CD4-positive, alpha-beta memory T cell (primary cell): ENCODE results near the gene IKBIP. TPM values are rescaled to one million over a fixed set of nuclear protein-coding genes. Genes with fewer than 3 reads are reported as not detected.
A peak's percentile ranks its signal among the peaks of the same experiment; 100 is the strongest.

Source experiments
- CTCF ChIA-PET: fragments of 350-600 bp; sonication (Branson Sonifier 250); formaldehyde crosslinking; loops from one replicate; lab custom pipeline; 2021; ENCODE audit warnings: inconsistent platforms; ENCODE audit not compliant: partially characterized antibody; lab: Charles Lee
- POLR2A ChIA-PET: fragments of 350-600 bp; sonication (Branson Sonifier 250); formaldehyde crosslinking; loops from one replicate; lab custom pipeline; 2021; ENCODE audit not compliant: partially characterized antibody; lab: Charles Lee
- DNase-seq, 5 donors: peaks; one replicate each; pipeline versions ENCODE4 v3.0.0 to v3.0.0-alpha.2; 2020 to 2022; ENCODE audit warnings: mixed read lengths in 1 of 5
- H3K27ac ChIP-seq: one replicate; pipeline ENCODE4 v1.7.0; 2013; ENCODE audit warnings: low read depth, low read length
- H3K27me3 ChIP-seq: 2 replicates; pipeline ENCODE4 v1.7.0; 2013; ENCODE audit warnings: mild to moderate bottlenecking, low read length, moderate library complexity; ENCODE audit not compliant: insufficient read depth
- H3K36me3 ChIP-seq: 2 replicates; pipeline ENCODE4 v1.7.0; 2013; ENCODE audit warnings: mild to moderate bottlenecking, low read length, moderate library complexity; ENCODE audit not compliant: insufficient read depth
- H3K4me1 ChIP-seq: 2 replicates; pipeline ENCODE4 v1.7.0; 2013; ENCODE audit warnings: mild to moderate bottlenecking, low read length, moderate library complexity; ENCODE audit not compliant: insufficient read depth
- H3K4me3 ChIP-seq, 2 donors: one replicate each; pipeline ENCODE4 v1.7.0; 2013; ENCODE audit warnings: low read length in 2 of 2, mild to moderate bottlenecking in 1 of 2
- H3K9me3 ChIP-seq, 2 donors: one replicate each; pipeline ENCODE4 v1.7.0; 2013; ENCODE audit warnings: low read length in 2 of 2, control low read depth in 1 of 2; ENCODE audit not compliant: control insufficient read depth in 1 of 2
- H3K27ac Mint-ChIP-seq, 7 donors: one replicate each; pipeline ENCODE4 v1.8.0; 2020 to 2021; ENCODE audit warnings: mixed read lengths in 7 of 7, mild to moderate bottlenecking in 6 of 7, inconsistent platforms in 3 of 7, moderate library complexity in 3 of 7
- H3K27me3 Mint-ChIP-seq, 2 donors: one replicate each; pipeline ENCODE4 v1.8.0; 2020 to 2021; ENCODE audit warnings: mixed read lengths in 2 of 2
- H3K36me3 Mint-ChIP-seq, 2 donors: one replicate each; pipeline ENCODE4 v1.8.0; 2020 to 2021; ENCODE audit warnings: mixed read lengths in 2 of 2, inconsistent platforms in 1 of 2, mild to moderate bottlenecking in 1 of 2
- H3K4me1 Mint-ChIP-seq, 4 donors: one replicate each; pipeline ENCODE4 v1.8.0; 2020 to 2021; ENCODE audit warnings: mixed read lengths in 4 of 4, mild to moderate bottlenecking in 1 of 4
- H3K4me3 Mint-ChIP-seq, 8 donors: one replicate each; pipeline ENCODE4 v1.8.0; 2020 to 2021; ENCODE audit warnings: mixed read lengths in 8 of 8, mild to moderate bottlenecking in 7 of 8, moderate library complexity in 6 of 8, inconsistent platforms in 3 of 8
- H3K9me3 Mint-ChIP-seq, 8 donors: one replicate each; pipeline ENCODE4 v1.8.0; 2020 to 2021; ENCODE audit warnings: mixed read lengths in 8 of 8, mild to moderate bottlenecking in 5 of 8, inconsistent platforms in 3 of 8, moderate library complexity in 1 of 8
- intact Hi-C: fragments of 100-400 bp; cut with micrococcal nuclease; formaldehyde crosslinking; loops from one replicate; pipeline ENCODE4 v1.15.1; 2023
- polyA plus RNA-seq, 2 donors: library from polyadenylated mRNA; unstranded; fragments of 300-500 nt; fragmentation: Illumina TruSeq; gene quantifications; one replicate each; pipeline ENCODE4 v1.2.3, GENCODE V29; 2021
- total RNA-seq, 2 experiments: library from RNA; stranded (reverse); gene quantifications; one replicate each; pipeline ENCODE4 v1.2.3, GENCODE V29; 2021

Gene IKBIP
- total and polyA plus RNA-seq, 4 experiments from 2014 or later: 6.5 to 8.2 (median 7.6) TPM

- CTCF ChIA-PET: interaction anchor here (1.3 kb wide), 1 partner anchor 28 kb away, joined by 3 read pairs; no protein-coding TSS in a partner anchor
- Mint-ChIP-seq H3K27me3 (no peaks in the 10 kb centered on the region), H3K9me3 (no peaks in the 10 kb centered on the region), H3K27ac (peak overlapping the region in 1 of 7 donors; percentile 29), H3K36me3 (peaks cover 41 to 58% of the 10 kb centered on the region in 2 donors), H3K4me1 (peaks cover 0 to 5% (median 0%) of the 10 kb centered on the region in 4 donors), H3K4me3 (no peak overlapping the region)
- DNase-seq: no peak
- H3K36me3 ChIP-seq: peaks cover 30% of the 10 kb centered on the region
- no peaks in the 10 kb centered on the region for H3K27me3 ChIP-seq
- H3K27ac ChIP-seq: no peak overlapping the region
- intact Hi-C loops: no loop called here
- no peaks in the 10 kb centered on the region for H3K9me3 ChIP-seq
- POLR2A ChIA-PET: no interaction called here
- H3K4me3 ChIP-seq: no peak overlapping the region
- H3K4me1 ChIP-seq: no peaks in the 10 kb centered on the region
Observed at GRCh38 chr12:98678236-98678945, 33.8 kb upstream of the IKBIP start.

GRCh38 chr12:98674841-98675240, 30.3 kb upstream of the IKBIP start:
- ChIA-PET CTCF (interaction anchor here (0.6 to 1.2 kb wide), 2 partner anchors 108 to 138 kb away, joined by 3 to 5 read pairs; no protein-coding TSS in a partner anchor), POLR2A (interaction anchor here (0.9 kb wide), 1 partner anchor 9 kb away, joined by 4 read pairs; no protein-coding TSS in a partner anchor)
- H3K4me1 Mint-ChIP-seq: peaks cover 0 to 7% (median 3%) of the 10 kb centered on the region in 4 donors
- H3K27me3 Mint-ChIP-seq: no peaks in the 10 kb centered on the region
- Histone ChIP-seq H3K9me3 (no peaks in the 10 kb centered on the region), H3K27me3 (no peaks in the 10 kb centered on the region), H3K4me1 (no peaks in the 10 kb centered on the region), H3K4me3 (no peak overlapping the region), H3K36me3 (peaks cover 1% of the 10 kb centered on the region), H3K27ac (no peak overlapping the region)
- peaks cover 0 to 4% (median 0%) of the 10 kb centered on the region in 8 donors for H3K9me3 Mint-ChIP-seq
- peaks cover 35 to 48% of the 10 kb centered on the region in 2 donors for H3K36me3 Mint-ChIP-seq
- intact Hi-C loops: no loop called here
- H3K27ac Mint-ChIP-seq: no peak overlapping the region
- H3K4me3 Mint-ChIP-seq: no peak overlapping the region
- DNase-seq: no peak

- H3K36me3 Mint-ChIP-seq: peaks cover 48 to 55% of the 10 kb centered on the region in 2 donors
Observed at GRCh38 chr12:98671459-98671858, 26.9 kb upstream of the IKBIP start.

DNA sequence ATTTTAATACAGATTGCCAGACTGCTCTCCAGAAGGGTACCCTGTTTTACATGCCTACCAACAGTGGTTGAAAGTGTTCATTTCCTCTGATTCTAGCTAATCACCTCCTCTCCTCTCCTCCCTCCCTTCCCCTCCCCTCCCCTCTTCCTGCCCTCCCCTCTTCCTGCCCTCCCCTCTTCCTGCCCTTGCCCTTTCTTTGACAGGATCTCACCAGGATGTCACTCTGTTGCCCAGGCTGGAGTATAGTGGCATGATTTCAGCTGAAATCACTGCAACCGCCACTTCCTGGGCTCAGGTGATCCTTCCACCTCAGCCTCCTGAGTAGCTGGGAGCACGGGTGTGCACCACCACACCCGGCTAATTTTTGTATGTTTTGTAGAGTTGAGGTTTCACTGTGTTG, 25.2 kb upstream of the IKBIP start:
- Mint-ChIP-seq H3K9me3 (peaks cover 0 to 4% (median 0%) of the 10 kb centered on the region in 8 donors), H3K4me1 (peaks cover 6 to 8% (median 6%) of the 10 kb centered on the region in 4 donors), H3K36me3 (peaks cover 60 to 63% of the 10 kb centered on the region in 2 donors), H3K4me3 (peak overlapping the region in 1 of 8 donors; percentile 24), H3K27me3 (no peaks in the 10 kb centered on the region), H3K27ac (peak overlapping the region in 1 of 7 donors; percentile 27)
- H3K4me3 ChIP-seq: no peak overlapping the region
- DNase-seq: no peak
- peaks cover 28% of the 10 kb centered on the region for H3K36me3 ChIP-seq
- H3K9me3 ChIP-seq: no peaks in the 10 kb centered on the region
- ChIA-PET POLR2A (no interaction called here), CTCF (no interaction called here)
- no peaks in the 10 kb centered on the region for H3K27me3 ChIP-seq
- intact Hi-C loops: no loop called here
- no peak overlapping the region for H3K27ac ChIP-seq
- no peaks in the 10 kb centered on the region for H3K4me1 ChIP-seq

More at GRCh38 chr12:98671459-98671858, 26.9 kb upstream of the IKBIP start:
- Mint-ChIP-seq H3K27me3 (no peaks in the 10 kb centered on the region), H3K27ac (peak overlapping the region in 2 of 7 donors; percentile 1 to 42), H3K4me1 (peaks cover 6 to 10% (median 6%) of the 10 kb centered on the region in 4 donors), H3K9me3 (peaks cover 0 to 4% (median 0%) of the 10 kb centered on the region in 8 donors), H3K4me3 (no peak overlapping the region)
- no peak for DNase-seq
- H3K9me3 ChIP-seq: no peaks in the 10 kb centered on the region
- no peak overlapping the region for H3K27ac ChIP-seq
- H3K27me3 ChIP-seq: no peaks in the 10 kb centered on the region
- CTCF ChIA-PET: no interaction called here
- peaks cover 17% of the 10 kb centered on the region for H3K36me3 ChIP-seq
- no peak overlapping the region for H3K4me3 ChIP-seq
- POLR2A ChIA-PET: no interaction called here
- no peaks in the 10 kb centered on the region for H3K4me1 ChIP-seq
- intact Hi-C loops: no loop called here

- Mint-ChIP-seq H3K27me3 (no peaks in the 10 kb centered on the region), H3K27ac (no peak overlapping the region), H3K4me3 (no peak overlapping the region), H3K4me1 (peaks cover 9 to 10% (median 10%) of the 10 kb centered on the region in 4 donors), H3K9me3 (no peaks in the 10 kb centered on the region), H3K36me3 (peaks cover 39 to 61% of the 10 kb centered on the region in 2 donors)
- ChIA-PET CTCF (no interaction called here), POLR2A (no interaction called here)
- Histone ChIP-seq H3K9me3 (no peaks in the 10 kb centered on the region), H3K27me3 (no peaks in the 10 kb centered on the region), H3K4me3 (no peak overlapping the region), H3K27ac (no peak overlapping the region), H3K4me1 (peaks cover 7% of the 10 kb centered on the region), H3K36me3 (peaks cover 11% of the 10 kb centered on the region)
- intact Hi-C loops: no loop called here
- no peak for DNase-seq
Observed at GRCh38 chr12:98660521-98660920, 15.9 kb upstream of the IKBIP start.

- Mint-ChIP-seq H3K4me1 (peaks cover 13 to 16% (median 14%) of the 10 kb centered on the region in 4 donors), H3K9me3 (no peaks in the 10 kb centered on the region), H3K36me3 (peaks cover 27 to 48% of the 10 kb centered on the region in 2 donors), H3K27me3 (no peaks in the 10 kb centered on the region), H3K4me3 (no peak overlapping the region), H3K27ac (peak overlapping the region in 6 of 7 donors; percentile 7 to 68 (median 35))
- ChIA-PET POLR2A (no interaction called here), CTCF (interaction anchor here (1.4 to 1.7 kb wide), 3 partner anchors 11 to 91 kb away, joined by 3 to 5 read pairs (median 3); no protein-coding TSS in a partner anchor)
- DNase-seq: no peak
- Histone ChIP-seq H3K36me3 (peaks cover 7% of the 10 kb centered on the region), H3K4me1 (peaks cover 7% of the 10 kb centered on the region), H3K27me3 (no peaks in the 10 kb centered on the region), H3K9me3 (no peaks in the 10 kb centered on the region), H3K4me3 (no peak overlapping the region), H3K27ac (no peak overlapping the region)
- intact Hi-C loops: no loop called here
Observed at GRCh38 chr12:98656289-98657101, 11.9 kb upstream of the IKBIP start.
